Mesothelial cell of epicardium (in vitro differentiated cells): Measurements from ENCODE around the gene SLC5A6. TPM values are rescaled to one million over a fixed set of nuclear protein-coding genes. Genes with fewer than 3 reads are reported as not detected.

Experiments used
- DNase-seq, 2 experiments: peaks; one replicate each; pipeline ENCODE4 v3.0.0; 2021; ENCODE audit warnings: low spot score in 2 of 2; ENCODE audit not compliant: unreplicated experiment in 2 of 2
- H3K27ac Mint-ChIP-seq: 2 replicates; pipeline ENCODE4 v1.8.0; 2021; ENCODE audit warnings: mixed read lengths
- H3K27me3 Mint-ChIP-seq: 2 replicates; pipeline ENCODE4 v1.8.0; 2021; ENCODE audit warnings: low read depth, mixed read lengths
- H3K36me3 Mint-ChIP-seq: 2 replicates; pipeline ENCODE4 v1.8.0; 2021; ENCODE audit warnings: mixed read lengths
- H3K4me1 Mint-ChIP-seq: 2 replicates; pipeline ENCODE4 v1.8.0; 2021; ENCODE audit warnings: mixed read lengths
- H3K4me3 Mint-ChIP-seq: 2 replicates; pipeline ENCODE4 v1.8.0; 2021; ENCODE audit warnings: mild to moderate bottlenecking, moderate library complexity, mixed read lengths
- H3K9me3 Mint-ChIP-seq: 2 replicates; pipeline ENCODE4 v1.8.0; 2021; ENCODE audit warnings: mixed read lengths
- total RNA-seq: library from RNA; stranded (reverse); gene quantifications from 3 replicates; pipeline ENCODE4 v1.2.1, GENCODE V29; 2021
- TF ChIP-seq, protein P1 (sequence below): fragments of 200-600 bp; sonication (generic); IDR thresholded peaks from one replicate; pipeline ENCODE4 v1.5.0; 2021; ENCODE audit warnings: antibody characterized with exemption; ENCODE audit not compliant: unreplicated experiment

Gene SLC5A6
- total RNA-seq, 1 donor from 2014 or later: 67.9 TPM

DNA sequence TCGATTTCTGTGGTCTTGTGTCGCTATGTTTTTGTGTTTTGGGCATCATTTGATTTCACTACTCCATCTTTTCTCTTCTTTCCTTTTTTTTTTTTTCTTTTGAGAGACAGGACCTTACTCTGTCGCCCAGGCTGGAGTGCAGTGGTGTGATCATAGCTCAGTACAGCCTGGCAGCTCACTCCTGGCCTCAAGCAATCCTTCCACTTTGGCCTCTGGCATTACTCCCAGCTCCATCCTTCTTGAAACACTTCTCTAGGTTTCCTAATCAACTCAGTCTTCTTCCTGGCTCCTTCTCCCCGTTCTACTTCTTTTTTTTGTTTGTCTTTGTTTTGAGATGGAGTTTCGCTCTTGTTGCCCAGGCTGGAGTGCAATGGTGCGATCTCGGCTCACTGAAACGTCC lies 36.7 kb downstream of the SLC5A6 start:
- Mint-ChIP-seq H3K36me3 (no peaks in the 10 kb centered on the region), H3K27ac (no peak overlapping the region), H3K27me3 (peaks cover 39% of the 10 kb centered on the region), H3K4me3 (no peak overlapping the region), H3K9me3 (no peaks in the 10 kb centered on the region), H3K4me1 (no peaks in the 10 kb centered on the region)
- DNase-seq: no peak
- TF ChIP-seq, protein P1, sequence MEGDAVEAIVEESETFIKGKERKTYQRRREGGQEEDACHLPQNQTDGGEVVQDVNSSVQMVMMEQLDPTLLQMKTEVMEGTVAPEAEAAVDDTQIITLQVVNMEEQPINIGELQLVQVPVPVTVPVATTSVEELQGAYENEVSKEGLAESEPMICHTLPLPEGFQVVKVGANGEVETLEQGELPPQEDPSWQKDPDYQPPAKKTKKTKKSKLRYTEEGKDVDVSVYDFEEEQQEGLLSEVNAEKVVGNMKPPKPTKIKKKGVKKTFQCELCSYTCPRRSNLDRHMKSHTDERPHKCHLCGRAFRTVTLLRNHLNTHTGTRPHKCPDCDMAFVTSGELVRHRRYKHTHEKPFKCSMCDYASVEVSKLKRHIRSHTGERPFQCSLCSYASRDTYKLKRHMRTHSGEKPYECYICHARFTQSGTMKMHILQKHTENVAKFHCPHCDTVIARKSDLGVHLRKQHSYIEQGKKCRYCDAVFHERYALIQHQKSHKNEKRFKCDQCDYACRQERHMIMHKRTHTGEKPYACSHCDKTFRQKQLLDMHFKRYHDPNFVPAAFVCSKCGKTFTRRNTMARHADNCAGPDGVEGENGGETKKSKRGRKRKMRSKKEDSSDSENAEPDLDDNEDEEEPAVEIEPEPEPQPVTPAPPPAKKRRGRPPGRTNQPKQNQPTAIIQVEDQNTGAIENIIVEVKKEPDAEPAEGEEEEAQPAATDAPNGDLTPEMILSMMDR: no peak

DNA sequence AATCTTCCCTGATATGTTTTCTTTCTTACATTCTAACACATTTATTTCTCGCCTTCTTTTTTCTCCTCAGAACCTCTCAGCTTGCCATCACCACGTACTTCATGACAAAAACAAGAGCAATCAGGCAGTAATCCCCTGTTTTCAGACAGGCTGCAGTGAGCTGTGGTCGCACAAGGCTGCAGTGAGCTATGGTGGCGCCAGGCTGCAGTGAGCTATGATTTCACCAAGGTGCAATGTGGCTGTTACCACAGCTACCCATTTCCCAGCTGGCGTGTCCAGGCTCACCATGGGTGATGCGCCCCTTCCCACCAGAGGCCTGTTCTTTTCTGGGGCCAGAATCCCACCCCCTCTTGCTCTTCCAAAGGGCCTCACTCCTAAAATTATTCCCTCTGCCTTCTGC lies 37.4 kb downstream of the SLC5A6 start:
- no peaks in the 10 kb centered on the region for H3K36me3 Mint-ChIP-seq
- H3K4me1 Mint-ChIP-seq: no peaks in the 10 kb centered on the region
- no peaks in the 10 kb centered on the region for H3K9me3 Mint-ChIP-seq
- TF ChIP-seq, protein P1: no peak
- H3K4me3 Mint-ChIP-seq: no peak overlapping the region
- no peak for DNase-seq
- no peak overlapping the region for H3K27ac Mint-ChIP-seq
- peaks cover 40% of the 10 kb centered on the region for H3K27me3 Mint-ChIP-seq

DNA sequence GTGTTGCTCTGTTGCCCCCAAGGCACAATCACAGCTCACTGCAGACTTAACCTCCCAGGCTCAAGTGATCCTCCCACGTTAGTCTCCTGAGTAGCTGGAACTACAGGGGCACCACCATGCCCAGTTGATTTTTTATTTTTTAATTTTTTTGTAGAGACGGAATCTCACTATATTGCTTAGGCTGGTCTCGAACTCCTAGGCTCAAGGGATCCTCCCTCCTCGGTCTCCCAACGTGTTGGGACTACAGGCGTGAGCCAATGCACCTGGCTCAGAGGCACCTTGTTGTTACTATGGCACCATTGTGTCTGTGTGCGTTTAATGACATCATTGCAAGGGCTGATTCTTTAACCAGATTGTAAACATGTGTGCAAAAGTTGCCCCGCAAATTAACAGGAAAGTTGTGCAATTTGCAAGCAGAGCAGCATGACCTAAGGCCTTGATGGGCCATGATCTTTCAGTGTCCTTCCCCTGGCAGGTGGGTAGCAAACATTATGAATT lies 40.7 kb downstream of the SLC5A6 start:
- no peaks in the 10 kb centered on the region for H3K36me3 Mint-ChIP-seq
- H3K4me3 Mint-ChIP-seq: no peak overlapping the region
- no peaks in the 10 kb centered on the region for H3K9me3 Mint-ChIP-seq
- no peaks in the 10 kb centered on the region for H3K4me1 Mint-ChIP-seq
- no peak overlapping the region for H3K27ac Mint-ChIP-seq
- TF ChIP-seq, protein P1: no peak
- DNase-seq: no peak
- peaks cover 26% of the 10 kb centered on the region for H3K27me3 Mint-ChIP-seq

DNA sequence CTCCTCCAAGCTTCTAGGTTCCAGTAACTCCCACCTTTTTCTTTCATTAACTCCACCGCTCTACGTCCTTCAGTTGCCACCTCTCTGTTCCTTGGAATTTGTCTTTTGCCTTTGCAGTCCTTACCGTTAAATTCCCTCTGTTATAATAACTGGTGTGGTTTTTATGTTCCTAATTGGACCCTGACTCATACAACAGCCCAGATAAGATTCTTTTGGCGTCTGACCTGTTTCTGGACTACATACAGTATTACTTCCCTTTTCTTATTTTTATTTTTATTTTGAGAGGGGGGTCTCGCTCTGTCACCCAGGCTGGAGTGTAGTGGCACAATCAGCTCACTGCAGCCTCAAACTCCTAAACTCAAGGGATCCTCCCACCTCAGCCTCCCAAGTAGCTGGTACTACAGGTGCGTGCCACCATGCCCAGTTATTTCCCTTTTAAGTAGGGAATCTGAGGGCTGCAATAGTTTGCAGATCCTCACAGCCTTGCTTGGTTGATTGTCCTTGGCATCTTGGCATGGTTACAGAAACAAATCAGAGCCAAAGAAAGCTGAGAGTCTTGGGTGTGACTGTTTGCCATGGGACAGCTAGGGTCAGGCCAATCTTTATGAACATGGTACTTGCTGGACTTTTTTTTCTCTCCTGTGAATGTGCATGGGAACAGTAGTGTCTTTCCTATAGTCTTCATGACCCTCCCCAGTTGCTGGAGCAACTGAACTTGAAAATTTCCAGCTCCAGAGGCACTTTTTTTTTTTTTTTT lies 41.3 kb downstream of the SLC5A6 start:
- no peak for DNase-seq
- no peak overlapping the region for H3K4me3 Mint-ChIP-seq
- H3K4me1 Mint-ChIP-seq: no peaks in the 10 kb centered on the region
- peaks cover 20% of the 10 kb centered on the region for H3K27me3 Mint-ChIP-seq
- TF ChIP-seq, protein P1: no peak
- H3K27ac Mint-ChIP-seq: no peak overlapping the region
- no peaks in the 10 kb centered on the region for H3K9me3 Mint-ChIP-seq
- no peaks in the 10 kb centered on the region for H3K36me3 Mint-ChIP-seq

DNA sequence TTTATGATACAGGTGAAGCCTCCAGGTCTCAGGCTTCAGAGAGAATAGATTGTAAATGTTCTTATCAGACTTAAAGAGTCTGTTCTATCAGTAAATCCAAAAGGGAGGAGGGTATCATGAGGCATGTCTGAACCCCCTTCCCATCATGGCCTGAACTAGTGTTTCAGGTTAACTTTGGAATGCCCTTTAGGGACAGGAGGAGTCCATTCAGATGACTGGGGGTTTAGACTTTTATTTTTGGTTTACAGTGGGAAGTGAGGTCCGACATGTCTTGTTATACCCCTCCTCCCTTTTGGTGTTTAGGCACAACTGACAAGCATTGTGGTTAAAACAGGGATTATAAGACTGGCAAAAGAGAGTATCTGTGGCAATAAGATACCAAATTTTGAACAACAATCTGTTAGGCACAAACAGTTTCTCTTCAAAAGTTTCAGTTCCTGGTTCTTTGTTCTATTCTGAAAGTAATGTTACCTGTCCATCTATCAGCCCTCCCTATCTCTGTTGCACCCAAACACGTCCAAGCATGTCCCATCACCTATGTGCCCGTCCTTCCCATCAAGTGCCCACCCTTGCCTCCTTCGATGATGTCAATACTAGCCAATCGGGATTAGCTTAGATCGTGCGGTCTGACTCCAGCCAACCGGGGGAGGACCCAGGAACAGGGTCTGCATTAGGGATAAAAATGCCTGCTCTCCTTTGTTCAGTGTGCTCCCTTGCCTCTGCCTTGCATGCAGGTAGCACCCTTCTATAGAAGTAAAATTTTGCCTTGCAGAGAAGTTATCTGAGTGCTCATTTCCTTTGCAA lies 46.9 kb downstream of the SLC5A6 start:
- Mint-ChIP-seq H3K27ac (no peak overlapping the region), H3K36me3 (no peaks in the 10 kb centered on the region), H3K9me3 (no peaks in the 10 kb centered on the region), H3K4me3 (no peak overlapping the region), H3K27me3 (peaks cover 7% of the 10 kb centered on the region), H3K4me1 (no peaks in the 10 kb centered on the region)
- DNase-seq: no peak
- TF ChIP-seq, protein P1: no peak
